GM21390 (cell line): ENCODE results near the gene KLF16.
A peak's percentile ranks its signal among the peaks of the same experiment; 100 is the strongest.
"Not testable (repeated sequence)": the region's sequence is repeated elsewhere in the genome, so short reads cannot be mapped to it uniquely, and the experiment has no call there.

Source experiments
- ATAC-seq: cut with Tn5 transposase; IDR thresholded peaks from one replicate; pipeline ENCODE4 v1.9.1; 2021; ENCODE audit not compliant: unreplicated experiment

KLF16 gene

DNA sequence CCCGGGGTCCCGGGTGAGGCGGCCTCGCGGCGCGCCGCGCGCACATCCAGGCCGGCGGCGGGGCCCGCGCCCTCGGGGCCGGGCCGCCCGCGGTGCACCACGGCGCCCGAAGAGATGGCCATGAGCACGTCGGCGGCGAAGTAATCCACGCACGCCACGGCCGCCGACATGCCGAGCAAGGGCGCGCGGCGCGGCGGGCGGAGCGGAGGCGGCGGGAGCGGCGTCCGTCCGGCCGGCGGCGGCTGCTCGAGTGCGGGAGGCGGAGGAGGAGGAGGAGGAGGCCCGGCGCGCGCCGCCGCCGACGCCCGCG lies at the start of gene KLF16:
Gene KLF16 (minus strand): TSS at position 252 of the 310 bp plus-strand sequence. CDS start 82 bp downstream, at position 170.
- no peak for ATAC-seq

DNA sequence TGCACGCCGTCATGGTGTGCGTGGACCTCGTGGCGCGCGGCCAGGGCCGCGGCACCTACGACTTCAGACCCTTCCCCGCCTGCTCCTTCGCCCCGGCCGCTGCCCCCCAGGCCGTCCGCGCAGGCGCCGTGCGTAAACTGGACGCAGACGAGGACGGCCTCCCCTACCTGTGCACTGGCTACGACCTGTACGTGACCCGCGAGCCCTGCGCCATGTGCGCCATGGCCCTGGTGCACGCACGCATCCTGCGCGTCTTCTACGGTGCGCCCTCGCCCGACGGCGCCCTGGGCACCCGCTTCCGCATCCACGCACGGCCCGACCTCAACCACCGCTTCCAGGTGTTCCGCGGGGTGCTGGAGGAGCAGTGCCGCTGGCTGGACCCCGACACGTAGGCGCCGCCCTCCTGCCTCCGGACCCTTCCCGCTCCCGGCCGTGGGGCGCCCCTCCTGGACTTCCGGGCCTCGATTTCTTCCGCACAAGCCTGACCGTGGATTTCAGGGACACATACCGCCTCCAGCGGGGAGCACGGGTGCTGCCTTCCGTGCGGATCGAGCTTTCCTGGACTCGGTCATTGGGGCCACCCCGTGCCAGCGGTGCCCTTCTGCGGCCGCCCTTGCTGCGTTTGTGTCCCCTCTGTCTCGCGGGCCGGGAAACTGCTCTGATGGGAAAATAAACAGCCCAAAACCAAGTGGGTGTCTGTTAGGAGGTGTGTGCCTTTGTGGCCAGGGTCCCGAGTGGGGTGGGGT lies 49.6 kb upstream of the KLF16 start:
- no peak for ATAC-seq

DNA sequence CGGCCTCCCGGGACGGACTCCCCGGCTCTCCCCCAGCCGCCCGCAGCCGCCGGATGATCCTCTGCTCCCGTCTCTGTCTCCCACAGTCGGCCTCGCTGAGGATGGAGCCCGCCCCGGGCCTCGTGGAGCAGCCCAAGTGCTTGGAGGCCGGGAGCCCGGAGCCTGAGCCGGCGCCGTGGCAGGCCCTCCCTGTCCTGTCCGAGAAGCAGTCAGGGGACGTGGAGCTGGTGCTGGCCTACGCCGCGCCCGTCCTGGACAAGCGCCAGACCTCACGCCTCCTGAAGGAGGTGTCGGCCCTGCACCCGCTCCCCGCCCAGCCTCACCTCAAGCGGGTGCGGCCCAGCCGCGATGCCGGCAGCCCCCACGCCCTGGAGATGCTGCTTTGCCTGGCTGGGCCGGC lies 48.6 kb upstream of the KLF16 start:
- no peak for ATAC-seq

DNA sequence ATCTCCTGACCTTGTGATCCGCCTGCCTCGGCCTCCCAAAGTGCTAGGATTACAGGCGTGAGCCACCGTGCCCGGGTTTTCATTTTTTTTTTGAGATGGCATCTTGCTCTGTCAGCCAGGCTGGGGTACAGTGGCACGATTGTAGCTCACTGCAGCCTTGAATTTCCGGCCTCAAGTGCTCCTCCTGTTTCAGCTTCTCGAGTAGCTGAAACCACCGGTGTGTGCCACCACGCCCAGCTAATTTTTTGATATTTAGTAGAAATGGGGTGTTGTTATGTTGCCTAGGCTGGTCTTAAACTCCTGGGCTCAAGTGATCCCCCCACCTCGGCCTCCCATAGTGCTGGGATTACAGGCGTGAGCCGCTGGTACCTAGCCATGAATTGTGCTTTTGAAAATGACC lies 47.7 kb upstream of the KLF16 start:
- no peak for ATAC-seq

DNA sequence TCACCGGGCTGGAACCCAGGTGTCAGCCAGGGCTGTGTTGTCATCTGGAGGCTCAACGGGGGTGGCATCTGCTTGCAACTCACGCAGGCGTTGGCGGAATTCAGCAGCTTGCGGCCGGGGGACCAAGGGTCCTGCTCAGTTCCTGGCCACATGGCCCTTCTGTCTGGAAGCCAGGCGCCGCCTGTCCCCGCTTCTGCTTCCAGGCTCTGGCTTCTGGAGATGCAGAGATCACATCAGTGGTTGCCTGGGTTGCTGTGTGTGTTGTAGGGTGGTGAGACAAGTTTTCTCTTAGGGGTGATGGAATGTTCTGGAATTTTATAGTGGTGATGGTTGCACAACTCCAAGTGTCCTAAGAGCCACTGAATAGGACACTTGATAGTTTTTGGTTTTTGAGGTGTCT lies 46.8 kb upstream of the KLF16 start:
- ATAC-seq = no peak

DNA sequence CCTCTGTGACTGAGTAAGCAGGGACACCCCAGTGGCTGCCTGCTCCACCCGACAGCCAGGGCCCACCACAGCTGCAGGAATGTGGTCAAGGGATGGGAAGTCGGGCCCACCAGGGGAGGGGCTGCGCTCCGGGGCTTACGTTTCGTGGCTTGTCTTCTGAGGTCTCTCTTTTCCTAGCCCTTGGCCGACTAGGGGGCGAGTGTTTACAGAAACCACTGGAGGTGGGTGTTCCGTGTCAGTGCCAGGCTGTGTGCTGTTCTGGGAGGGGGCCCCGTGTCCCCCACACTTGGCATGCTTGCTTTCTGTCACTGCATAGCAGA lies 46.3 kb upstream of the KLF16 start:
- no peak for ATAC-seq

- ATAC-seq = no peak
These were observed 44.9 kb upstream of the KLF16 start for GRCh38 chr19:1908364-1908678.

- ATAC-seq = no peak
These were observed 44.4 kb upstream of the KLF16 start for GRCh38 chr19:1907563-1908363.

DNA sequence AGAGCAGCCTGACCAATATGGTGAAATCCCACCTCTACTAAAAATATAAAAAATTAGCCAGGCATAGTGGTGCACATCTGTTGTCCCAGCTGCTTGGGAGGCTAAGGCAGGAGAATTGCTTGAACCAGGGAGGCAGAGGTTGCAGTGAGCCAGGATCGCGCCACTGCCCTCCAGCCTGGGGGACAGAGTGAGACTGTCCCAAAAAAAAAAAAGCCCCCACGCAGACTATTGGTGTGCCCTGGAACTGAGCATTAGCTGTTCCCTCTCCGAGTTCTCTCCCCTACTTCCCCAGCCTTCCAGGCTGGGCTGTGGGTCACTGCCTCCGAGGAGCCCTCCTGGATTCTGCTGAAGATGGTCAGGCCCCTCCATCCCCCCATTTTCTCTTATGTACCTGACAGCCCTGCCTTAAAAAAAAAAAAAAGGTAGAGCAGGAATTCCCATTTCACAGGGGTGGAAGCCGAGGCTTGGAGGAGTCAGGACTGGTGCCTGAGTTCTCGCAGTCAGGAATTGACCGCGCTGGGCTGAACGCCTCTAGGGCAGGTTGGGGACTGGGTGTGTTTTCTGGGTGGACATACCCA lies 43.7 kb upstream of the KLF16 start:
- no peak for ATAC-seq

- no peak for ATAC-seq
These were observed 42.5 kb upstream of the KLF16 start for GRCh38 chr19:1905863-1906375.

- ATAC-seq = peak; percentile 69
These were observed 41.9 kb upstream of the KLF16 start, which contains the start of the genes ADAT3 and SCAMP4 for GRCh38 chr19:1905110-1905862. ADAT3 (plus strand) TSS chr19:1905399; CDS start chr19:1912048, 6,649 bp downstream. SCAMP4 (plus strand) TSS chr19:1905399; CDS start chr19:1915020, 9,621 bp downstream.

- ATAC-seq = peak; percentile 7
These were observed 41.4 kb upstream of the KLF16 start for GRCh38 chr19:1904860-1905109.

GRCh38 chr19:1902923-1903322 lies 39.5 kb upstream of the KLF16 start:
- ATAC-seq = no peak

- ATAC-seq = no peak
These were observed 38.6 kb upstream of the KLF16 start for GRCh38 chr19:1901940-1902404.

DNA sequence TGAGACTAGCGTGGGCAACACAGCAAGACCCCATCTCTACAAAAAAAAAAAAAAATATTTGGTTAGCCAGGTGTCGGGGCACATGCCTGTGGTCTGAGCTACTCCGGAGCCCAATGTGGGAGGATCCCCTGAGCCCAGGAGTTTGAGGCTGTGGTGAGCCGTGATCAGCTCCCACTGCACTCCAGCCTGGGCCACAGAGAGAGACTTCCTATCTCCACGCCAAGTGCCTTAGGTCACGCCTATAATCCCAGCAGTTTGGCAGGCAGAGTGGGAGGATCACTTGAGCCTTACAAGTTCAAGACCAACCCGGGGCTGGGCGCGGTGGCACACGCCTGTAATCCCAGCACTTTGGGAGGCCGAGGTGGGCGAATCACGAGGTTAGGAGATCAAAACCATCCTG lies 33.1 kb upstream of the KLF16 start:
- ATAC-seq = no peak

GRCh38 chr19:1893791-1894190 lies 30.4 kb upstream of the KLF16 start:
- no peak for ATAC-seq

GRCh38 chr19:1889907-1890306 lies 26.5 kb upstream of the KLF16 start:
- no peak for ATAC-seq

GRCh38 chr19:1888385-1888784 lies 25.0 kb upstream of the KLF16 start:
- ATAC-seq = no peak

DNA sequence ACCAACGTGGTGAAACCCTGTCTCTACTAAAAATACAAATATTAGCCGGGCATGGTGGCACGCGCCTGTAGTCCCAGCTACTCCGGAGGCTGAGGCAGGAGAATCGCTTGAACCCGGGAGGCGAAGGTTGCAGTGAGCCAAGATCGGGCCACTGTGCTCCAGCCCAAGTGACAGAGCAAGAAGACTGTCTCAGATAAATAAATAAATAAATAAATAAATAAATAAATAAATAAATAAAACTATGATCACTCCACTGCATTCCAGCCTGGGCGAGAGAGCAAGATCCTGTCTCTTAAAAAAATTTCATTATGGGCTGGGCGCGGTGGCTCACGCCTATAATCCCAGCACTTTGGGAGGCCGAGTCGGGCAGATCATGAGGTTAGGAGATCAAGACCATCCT lies 23.0 kb upstream of the KLF16 start:
- not testable (repeated sequence) for ATAC-seq

DNA sequence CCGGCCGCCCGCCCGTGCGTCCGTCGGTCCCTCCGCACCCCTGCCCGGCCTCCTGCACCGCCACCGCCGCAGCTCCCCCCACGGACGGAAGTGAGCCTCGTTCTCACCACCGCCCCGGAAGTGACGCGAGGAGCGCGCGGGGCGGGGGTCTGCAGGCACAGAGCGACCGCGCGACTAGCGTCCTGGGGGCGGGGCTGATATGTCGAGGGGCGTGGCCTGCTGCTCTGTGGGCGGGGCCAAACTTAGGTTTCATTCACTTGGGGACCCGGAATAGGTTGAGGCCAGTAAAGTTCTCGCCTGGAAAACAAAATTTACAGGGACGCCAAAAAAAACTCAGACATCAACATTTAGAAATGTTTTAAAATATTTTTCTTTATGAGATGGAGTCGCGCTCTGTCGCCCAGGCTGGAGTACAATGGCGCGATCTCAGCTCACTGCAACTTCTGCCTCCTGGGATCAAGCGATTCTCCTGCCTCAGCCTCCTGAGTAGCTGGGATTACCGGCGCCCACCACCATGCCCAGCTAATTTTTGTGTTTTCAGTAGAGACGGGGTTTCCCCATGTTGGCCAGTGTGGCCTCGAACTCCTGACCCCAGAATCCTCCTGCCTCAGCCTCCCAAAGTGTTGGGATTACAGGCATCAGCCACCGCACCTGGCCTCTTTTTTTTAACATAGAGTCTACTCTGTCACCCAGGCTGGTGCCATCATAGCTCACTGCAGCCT lies 22.2 kb upstream of the KLF16 start, which contains the start of gene ABHD17A:
Gene ABHD17A (minus strand): TSS at position 99 of the 722 bp plus-strand sequence. CDS start 3,930 bp downstream, outside the sequence.
- peak; percentile 68 for ATAC-seq
